Measurements from ENCODE around the gene RING1. TPM values are rescaled to one million over a fixed set of nuclear protein-coding genes. Genes with fewer than 3 reads are reported as not detected.

The RING1 gene
- polyA plus RNA-seq, 4 donors = 51.7 to 73.1 (median 66.6) TPM

DNA sequence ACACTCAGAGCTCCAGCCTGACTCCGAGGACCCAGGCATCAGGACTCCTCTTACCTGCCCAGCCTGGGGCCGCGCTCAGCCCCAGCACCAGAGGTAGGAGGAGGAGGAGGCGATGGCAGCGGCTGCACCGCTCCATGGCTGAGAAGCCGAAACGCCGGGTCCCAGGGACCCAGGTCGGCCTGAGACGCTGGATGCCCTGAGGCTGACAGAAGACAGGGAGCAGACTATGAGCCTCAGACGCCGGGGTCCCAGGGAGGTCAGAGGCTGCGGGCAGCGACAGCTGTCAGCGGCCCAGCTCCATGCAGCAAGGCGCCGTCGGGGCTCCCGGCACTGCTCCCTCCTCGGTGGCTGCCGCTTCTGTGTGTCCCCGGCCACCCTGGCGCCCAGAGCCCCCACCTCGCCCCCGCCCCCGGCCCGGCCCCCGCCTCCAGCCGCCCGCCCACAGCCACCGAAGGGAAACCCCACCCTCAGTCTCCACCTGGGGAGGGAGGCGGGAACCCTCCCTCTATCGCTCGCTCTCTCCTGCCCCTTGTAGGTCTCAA is 16.1 kb upstream of the RING1 start, which contains the start of gene COL11A2:
TSS of gene COL11A2 (minus strand) at position 363 of the 542 bp plus-strand sequence. CDS start at position 136, 227 bp downstream.
- DNase-seq (ENCODE audit: low read depth in 4 of 4, low spot score in 2 of 4) = no peak

DNA sequence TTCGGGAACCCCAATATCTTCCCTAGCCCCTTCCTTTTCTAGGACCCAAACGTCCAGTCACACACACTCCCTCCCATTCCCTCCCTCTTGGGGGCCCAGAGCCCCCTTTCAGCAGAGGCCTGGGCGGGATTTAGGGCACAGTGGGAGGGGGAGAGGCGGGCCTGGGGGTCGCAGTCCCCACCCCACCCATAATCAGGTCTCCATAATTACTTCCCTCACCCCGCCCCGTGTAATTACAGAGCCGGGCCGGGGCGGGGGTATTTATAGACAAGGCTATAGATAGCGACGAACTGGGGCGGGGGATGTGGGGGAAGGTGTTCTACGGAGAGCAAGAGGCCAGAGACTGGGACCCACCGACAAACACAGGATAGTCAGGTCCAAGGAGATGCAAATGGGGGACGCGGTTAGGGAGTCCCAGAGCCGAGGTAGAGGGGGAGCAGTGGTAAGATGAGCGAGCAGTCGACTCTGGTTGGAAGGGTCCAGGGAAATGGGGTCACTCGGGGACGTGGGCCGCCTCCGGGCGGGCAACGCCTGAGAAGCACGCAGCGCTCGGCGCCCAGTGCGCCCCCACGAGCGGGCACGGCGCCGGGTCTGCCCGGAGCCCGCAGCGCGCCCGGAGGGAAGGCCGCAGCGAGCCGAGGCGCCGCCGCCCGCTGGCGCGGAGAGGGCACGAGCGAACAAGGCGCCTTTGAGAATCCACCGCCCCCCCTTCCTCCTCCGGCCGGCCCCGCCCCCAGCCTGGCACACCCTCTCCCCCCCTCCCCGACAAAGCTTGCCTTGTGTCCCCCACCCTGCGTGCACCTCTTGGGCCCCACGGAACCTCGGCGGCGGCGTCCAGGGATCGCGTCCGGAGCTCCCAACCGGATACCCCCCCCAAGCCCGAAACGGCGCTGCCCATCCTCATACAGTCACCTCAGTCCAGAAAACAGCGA is 15.4 kb upstream of the RING1 start:
- DNase-seq (ENCODE audit: low read depth in 4 of 4, low spot score in 2 of 4) = no peak

DNA sequence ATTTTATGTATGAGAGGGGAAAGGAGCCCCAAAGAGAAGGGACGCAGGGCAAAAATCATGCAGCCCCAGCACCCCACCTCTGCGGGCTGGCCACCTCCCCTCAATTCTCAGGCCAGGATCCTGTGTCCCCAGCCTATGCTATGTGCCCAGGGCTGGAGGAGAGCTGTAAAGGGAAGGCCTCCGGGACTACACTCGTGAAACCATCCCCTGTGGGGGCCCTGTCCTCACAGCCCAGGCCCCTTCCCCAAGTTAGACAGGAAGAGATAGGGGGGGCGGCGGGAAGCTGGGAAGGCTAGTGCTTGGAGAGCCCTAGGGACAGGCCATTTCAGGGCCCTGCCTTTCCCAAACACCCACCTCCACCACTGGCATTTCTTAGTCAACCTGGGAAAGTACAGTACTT is 14.7 kb upstream of the RING1 start:
- no peak for DNase-seq (ENCODE audit: low read depth in 4 of 4, low spot score in 2 of 4)

DNA sequence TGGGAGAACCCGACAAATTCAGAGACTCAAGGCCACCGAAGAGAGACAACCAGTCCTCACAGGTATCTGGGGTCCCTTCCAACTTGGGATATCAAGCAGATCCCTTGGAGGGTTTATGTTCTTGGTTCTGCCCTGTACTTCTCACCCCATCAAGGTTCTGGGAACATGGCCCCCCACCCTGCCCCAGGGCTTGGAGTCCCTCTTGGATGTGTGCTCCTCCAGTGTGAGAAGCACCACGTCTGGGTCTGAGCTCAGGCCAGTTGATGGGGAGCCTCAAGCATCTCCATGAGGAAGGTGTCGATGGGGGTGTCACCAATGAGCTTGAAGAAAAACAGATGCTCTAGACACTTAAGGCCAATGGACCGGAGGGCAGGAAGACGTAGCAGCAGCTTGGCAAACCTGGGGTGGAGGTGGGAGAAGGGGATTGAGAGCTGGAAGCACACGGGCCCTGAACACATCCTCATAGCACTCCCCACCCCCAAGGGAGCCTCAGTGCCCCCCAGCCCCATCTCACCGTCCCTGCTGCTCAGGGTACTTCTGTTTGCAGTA is 13.8 kb upstream of the RING1 start:
- no peak for DNase-seq (ENCODE audit: low read depth in 4 of 4, low spot score in 2 of 4)

DNA sequence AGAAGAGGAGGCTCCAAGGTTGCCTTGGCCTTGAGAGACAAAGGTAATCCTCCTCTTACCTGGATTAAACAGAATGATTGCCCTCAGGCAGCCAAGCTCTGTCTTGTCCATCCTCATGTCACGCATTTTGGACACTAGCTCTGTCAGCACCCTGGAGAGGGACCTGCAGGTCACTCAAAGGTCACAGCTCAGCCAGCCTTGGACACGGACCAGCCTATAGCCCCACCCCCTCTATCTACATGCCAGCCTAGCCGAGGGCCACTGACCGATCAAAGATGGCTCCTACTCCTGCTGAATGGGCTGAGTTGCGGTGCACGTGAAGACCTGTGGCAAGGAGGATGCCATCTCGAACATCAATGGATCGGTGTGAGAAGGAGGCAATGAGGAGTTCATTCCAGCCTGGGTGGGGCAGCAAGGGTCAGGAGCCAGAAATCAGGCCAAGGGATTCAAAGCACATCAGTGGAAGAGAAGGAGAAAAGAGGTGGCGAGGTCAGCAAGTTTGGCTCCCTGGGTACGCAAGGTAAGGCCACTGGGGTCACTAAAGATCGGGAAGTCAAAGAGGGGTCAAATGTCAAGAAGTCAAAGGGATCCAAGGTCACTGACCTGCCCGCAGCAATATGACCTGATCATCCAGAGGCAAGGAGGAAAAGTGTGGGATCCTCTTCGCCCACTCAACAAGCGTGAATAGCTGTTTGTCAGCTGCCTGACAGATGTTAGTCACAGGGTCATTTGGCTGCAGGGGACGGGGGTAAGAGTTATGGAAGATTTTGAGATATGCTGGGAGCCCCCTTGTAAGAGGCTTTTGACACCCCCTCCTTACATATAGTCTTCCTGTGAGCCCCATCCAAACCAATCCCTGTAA is 12.8 kb upstream of the RING1 start:
- no peak for DNase-seq (ENCODE audit: low read depth in 4 of 4, low spot score in 2 of 4)

DNA sequence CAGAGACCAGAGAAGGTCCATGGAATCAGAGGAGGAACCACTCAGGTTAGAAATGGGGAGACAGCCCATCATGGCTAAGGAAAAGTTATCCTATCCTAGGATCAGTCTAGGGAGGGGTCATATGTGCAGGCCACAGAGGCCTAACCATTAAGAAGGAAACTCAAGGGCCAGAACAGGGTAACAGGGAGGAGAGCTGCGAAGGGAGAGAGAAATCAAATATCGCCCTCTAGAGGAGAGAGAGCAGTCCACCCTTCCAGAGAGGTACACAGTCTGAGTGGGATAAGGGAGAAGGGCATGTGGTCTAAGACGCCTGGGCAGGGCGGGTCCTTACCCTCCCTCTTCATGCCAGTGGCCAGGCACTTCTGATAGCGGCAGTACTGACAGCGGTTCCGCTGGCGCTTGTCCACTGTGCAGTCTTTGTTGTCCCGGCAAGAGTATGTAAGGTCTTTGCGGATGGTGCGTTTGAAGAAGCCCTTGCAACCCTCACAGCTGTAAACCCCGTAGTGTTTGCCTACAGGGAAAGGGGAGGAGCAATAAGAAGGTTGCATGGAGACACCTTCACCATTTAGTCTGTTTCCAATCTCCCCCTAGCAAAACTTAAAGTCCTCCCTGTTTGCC is 10.8 kb upstream of the RING1 start:
- DNase-seq (ENCODE audit: low read depth in 4 of 4, low spot score in 2 of 4) = no peak

DNA sequence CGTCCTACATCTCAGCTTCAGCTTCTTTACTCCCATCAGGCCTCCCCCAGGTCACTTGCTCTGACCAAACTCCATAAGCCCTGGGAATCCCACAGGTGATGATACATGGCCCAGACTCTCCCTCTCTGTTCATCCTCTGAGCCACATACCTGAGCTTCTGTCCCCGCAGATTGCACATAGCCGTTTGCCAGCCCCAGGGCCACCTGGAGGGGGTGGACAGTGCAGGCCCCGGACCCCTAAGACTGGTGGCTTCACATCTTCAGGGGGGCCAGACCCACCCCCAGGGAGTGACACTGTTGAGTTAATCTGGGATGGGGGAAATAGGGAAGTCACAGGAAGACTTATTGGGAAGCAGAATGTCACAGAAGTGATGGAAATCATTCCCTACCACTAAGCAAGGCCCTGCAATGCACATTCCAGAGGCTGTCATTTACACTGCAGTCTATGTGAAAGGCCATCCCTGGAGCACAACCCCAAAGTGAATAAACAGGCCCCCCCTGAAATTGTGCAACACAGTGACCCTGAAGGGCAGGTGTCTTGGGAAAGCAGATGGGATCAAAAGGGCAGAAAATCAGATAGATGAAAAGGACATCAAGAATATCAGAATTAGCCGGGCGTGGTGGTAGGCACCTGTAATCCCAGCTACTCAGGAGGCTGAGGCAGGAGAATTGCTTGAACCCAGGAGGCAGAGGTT is 10.0 kb upstream of the RING1 start:
- DNase-seq (ENCODE audit: low read depth in 4 of 4, low spot score in 2 of 4) = no peak

DNA sequence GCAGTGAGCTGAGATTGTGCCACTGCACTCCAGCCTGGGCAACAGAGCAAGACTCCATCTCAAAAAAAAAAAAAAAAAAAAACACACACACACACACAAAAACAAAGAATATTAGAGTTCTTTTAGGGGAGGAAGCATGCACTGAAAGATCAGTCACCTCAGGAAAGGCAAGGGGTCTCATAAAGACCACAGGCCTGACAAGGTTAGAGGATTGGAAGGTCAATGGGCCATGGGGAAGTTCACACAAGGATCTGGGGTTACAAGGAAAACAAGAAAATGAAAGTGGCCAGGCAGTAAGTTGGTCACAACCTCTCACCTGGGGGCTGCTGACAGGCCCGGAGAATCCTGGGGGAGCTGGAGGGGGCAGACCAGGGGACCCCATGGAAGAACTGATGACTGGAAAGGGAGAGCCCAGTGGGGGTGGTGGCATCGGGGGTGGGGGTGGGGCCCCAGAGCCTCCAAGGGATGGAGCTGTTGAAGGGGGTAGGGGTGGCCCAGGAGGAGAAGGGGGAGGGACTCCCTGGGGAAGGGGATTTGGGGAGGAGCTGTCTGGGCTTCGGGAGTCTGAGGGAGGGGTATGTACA is 9.4 kb upstream of the RING1 start:
- no peak for DNase-seq (ENCODE audit: low read depth in 4 of 4, low spot score in 2 of 4)

DNA sequence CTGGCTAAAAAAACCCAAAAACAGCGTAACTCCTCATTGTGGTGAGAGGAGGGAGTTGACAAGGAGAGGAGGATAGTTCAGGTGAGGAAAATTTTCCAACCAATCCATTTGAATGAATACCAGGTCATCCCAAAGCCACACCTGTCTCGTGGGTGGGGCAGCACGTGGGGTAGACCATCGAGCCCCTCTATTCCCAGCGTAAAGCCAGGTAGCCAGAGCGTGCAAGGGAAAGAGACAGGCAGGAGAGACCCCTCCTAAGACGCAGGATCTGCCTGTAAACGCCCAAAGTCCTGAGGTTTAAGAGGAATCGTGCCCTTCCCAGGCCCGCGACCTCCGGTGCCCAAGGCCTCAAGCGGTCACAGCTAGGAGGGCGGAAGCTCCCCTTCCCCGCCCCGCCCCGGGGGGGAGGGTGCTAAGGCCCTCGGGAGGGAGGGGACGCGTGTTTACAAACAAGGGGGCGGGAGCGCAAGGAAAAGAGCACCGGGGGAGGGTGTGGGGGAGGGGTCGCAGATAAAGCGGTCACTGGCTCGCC is 8.5 kb upstream of the RING1 start:
- DNase-seq (ENCODE audit: low read depth in 4 of 4, low spot score in 2 of 4) = no peak

DNA sequence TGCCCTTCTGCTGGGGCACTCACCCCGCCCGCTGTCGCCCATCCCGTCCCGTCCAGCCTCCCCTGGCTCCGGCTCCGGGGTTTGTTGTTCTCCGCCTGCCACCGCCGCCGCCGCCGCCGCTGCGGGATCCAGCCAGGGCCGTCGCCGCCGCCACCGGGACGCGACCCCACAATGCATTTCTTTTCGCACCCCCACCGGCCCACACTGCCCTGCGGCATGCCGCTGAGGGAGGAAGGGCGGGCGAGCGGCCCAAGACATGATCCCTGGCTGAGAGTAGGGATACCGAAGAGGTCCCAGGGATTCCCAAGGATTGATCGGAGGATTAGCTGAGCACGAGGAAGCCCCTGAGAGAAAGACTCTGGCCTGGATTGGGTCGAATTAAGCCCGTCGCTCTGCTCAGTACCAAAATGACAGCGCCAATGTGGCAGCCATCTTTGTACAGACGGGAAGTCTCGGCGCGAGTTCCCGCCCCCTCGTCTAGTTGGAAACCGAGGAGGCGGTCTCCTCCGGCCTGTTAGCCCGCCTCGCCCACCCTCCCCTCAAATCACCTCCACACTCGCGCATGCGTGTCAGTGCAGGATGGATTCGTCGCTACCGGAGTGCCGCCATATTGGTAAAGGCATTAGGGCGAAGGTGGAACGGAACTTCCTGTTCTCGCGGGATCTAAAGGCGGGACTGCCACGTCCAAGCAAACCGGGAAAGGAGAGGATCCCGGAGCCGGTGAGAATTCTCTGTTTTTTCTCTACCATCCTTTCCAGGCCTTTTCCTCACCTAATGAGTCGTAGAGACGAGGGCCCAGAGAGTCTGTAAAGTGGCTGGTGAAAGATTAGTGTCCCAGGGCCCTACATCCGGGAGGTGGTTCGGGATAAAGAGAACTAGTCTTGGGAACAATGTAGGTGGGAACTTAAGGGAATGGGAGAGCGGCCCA is 7.8 kb upstream of the RING1 start, which contains the start of the genes RXRB and SLC39A7:
TSS of gene RXRB (minus strand) at position 447 of the 928 bp plus-strand sequence. CDS start at position 258, 189 bp downstream.
TSS of gene SLC39A7 (plus strand) at position 649 of the 928 bp plus-strand sequence. CDS start 379 bp downstream, outside the sequence.
- DNase-seq (ENCODE audit: low read depth in 4 of 4, low spot score in 2 of 4) = peak; percentile 99 to 100 (median 100)

DNA sequence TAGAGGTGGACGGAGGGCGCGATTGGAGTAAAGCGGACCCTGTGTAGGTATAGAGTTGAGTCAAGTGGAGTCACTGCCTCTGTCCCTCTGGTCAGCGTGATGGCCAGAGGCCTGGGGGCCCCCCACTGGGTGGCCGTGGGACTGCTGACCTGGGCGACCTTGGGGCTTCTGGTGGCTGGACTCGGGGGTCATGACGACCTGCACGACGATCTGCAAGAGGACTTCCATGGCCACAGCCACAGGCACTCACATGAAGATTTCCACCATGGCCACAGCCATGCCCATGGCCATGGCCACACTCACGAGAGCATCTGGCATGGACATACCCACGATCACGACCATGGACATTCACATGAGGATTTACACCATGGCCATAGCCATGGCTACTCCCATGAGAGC is 7.2 kb upstream of the RING1 start:
- no peak for DNase-seq (ENCODE audit: low read depth in 4 of 4, low spot score in 2 of 4)

DNA sequence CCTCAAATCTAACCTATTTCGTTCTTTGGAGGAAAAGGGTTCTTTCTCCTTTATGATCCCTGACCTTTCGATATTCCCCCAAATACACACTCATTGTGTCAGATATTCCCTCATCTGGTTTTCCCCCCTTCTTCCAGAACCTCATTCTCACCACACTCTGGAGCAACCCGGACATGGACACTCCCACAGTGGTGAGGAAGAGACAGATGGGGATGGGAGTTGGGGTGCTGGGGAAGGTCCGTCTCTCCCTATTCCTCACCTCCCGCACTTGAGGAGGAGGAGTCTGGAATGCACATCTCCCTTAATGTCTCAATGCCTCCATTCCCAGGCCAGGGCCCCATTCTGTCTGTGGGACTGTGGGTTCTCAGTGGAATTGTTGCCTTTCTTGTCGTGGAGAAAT is 6.4 kb upstream of the RING1 start:
- DNase-seq (ENCODE audit: low read depth in 4 of 4, low spot score in 2 of 4) = no peak

DNA sequence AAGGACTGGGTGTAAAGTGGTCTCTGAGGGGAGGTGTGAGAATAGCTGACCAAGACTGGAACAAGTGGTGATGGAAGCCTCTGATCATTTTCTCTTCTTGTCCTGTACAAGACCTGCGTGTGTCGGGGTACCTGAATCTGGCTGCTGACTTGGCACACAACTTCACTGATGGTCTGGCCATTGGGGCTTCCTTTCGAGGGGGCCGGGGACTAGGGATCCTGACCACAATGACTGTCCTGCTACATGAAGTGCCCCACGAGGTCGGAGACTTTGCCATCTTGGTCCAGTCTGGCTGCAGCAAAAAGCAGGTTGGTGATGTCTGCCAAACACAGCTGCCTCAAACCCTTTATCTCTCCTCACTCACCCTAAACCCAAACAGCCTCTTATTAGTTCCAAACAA is 5.5 kb upstream of the RING1 start:
- DNase-seq (ENCODE audit: low read depth in 4 of 4, low spot score in 2 of 4) = no peak

DNA sequence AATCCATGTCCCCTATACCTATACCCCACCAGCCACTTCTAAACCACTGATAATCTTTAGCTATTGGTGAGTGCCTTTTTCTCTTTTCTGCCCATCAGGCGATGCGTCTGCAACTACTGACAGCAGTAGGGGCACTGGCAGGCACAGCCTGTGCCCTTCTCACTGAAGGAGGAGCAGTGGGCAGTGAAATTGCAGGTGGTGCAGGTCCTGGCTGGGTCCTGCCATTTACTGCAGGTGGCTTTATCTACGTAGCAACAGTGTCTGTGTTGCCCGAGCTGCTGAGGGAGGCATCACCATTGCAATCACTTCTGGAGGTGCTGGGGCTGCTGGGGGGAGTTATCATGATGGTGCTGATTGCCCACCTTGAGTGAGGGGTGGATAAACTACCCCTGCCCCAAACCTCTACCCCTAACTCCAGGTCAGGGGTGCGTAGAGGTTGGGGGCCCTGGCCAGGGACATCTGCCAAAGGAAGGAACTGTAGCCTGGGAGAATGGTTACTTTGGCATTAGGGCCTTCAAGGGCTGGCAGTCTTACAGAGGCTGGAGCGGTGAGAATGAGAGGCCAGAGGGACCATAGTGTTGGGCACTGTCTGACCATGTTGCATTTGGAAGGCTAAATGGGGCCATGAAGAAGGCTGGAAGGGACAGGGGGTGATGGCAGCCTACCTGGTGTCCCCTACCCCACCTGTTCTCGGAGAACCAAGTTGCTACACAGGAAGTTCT is 4.7 kb upstream of the RING1 start:
- no peak for DNase-seq (ENCODE audit: low read depth in 4 of 4, low spot score in 2 of 4)

DNA sequence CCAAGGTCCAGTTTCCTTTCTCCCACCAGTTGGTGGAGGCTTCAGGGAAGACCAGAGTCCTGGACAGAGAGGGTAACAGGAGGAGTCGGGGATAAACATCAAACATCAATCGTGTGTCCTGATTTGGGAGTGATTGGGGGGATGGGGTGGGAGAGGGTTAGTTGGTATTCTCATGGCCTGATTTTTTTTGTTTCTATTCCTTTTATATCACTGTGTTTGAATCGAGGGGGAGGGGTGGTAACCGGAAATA is 4.2 kb upstream of the RING1 start:
- no peak for DNase-seq (ENCODE audit: low read depth in 4 of 4, low spot score in 2 of 4)

DNA sequence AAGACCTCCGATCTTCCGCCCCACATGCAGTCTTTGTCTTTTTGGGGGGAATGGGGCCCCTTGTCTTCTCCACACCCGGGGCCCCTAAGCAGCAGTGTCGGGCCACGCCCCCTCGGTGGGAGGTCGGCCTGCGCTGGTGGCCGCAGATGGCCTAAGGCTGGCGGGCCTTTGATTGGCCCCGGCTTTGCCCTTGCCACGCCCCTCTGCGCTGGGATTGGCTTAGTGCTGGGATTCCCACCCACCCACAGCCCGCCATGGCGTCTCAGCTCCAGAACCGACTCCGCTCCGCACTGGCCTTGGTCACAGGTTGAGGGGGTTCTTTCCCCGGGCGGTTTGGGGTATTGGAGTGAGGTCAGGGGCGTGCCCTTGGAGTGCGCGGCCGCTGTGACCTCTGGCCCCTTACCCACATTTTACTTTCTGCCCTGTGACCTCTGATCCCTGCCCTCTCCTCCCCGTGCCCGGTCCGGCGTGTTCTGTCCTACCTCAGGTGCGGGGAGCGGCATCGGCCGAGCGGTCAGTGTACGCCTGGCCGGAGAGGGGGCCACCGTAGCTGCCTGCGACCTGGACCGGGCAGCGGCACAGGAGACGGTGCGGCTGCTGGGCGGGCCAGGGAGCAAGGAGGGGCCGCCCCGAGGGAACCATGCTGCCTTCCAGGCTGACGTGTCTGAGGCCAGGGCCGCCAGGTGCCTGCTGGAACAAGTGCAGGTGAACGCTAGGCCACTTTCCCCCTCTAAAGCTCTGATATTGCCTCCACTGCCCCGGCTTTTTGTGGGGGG is 3.7 kb upstream of the RING1 start, which contains the start of gene HSD17B8:
TSS of gene HSD17B8 (plus strand) at position 241 of the 776 bp plus-strand sequence. CDS start at position 255, 14 bp downstream.
- peak in 3 of 4 donors; percentile 75 to 90 (median 84) for DNase-seq (ENCODE audit: low read depth in 4 of 4, low spot score in 2 of 4)

Data from left renal cortex interstitium (tissue), 4 donors.